Prostate gland (tissue), 2 donors: Measurements from ENCODE around the gene PRRG4. TPM values are rescaled to one million over a fixed set of nuclear protein-coding genes. Genes with fewer than 3 reads are reported as not detected.
"Not testable (repeated sequence)": the region's sequence is repeated elsewhere in the genome, so short reads cannot be mapped to it uniquely, and the experiment has no call there.

Experiments
- DNase-seq: peaks from one replicate; pipeline ENCODE4 v3.0.0-alpha.2; 2019; ENCODE audit warnings: low spot score
- H3K27ac ChIP-seq, 2 donors: fragments of 200-600 bp; sonication (generic); 2 replicates each; pipeline ENCODE4 v1.5.1; 2017 to 2019
- H3K27me3 ChIP-seq: fragments of 200-600 bp; sonication (generic); replicated peaks from 2 replicates; pipeline ENCODE4 v1.5.1; 2019; ENCODE audit not compliant: insufficient read depth
- H3K36me3 ChIP-seq, 2 donors: fragments of 200-600 bp; sonication (generic); 1 replicate in 1 of 2; 2 replicates in 1 of 2; pipeline versions ENCODE4 v1.5.1 to v1.8.1; 2017 to 2019
- H3K4me1 ChIP-seq: fragments of 200-600 bp; sonication (generic); replicated peaks from 2 replicates; pipeline ENCODE4 v1.5.1; 2019
- H3K4me3 ChIP-seq, 2 donors: fragments of 200-600 bp; sonication (generic); 2 replicates each; pipeline ENCODE4 v1.5.1; 2017 to 2019
- H3K9me3 ChIP-seq: fragments of 200-600 bp; sonication (generic); 2 replicates; pipeline ENCODE4 v1.5.1; 2017
- CTCF ChIP-seq, 4 experiments: fragments of 200-600 bp in 2 of 4; fragments of 450-650 bp in 2 of 4; sonication (generic) in 2 of 4; IDR thresholded peaks; 1 replicate in 3 of 4; 2 replicates in 1 of 4; pipeline ENCODE4 v1.5.1; 2016 to 2019; ENCODE audit warnings: antibody characterized with exemption in 4 of 4, mild to moderate bottlenecking in 2 of 4, moderate library complexity in 2 of 4
- POLR2A ChIP-seq: fragments of 450-650 bp; IDR thresholded peaks from one replicate; pipeline ENCODE4 v1.6.1; 2016; ENCODE audit warnings: antibody characterized with exemption, mild to moderate bottlenecking
- POLR2AphosphoS5 ChIP-seq: sonication (generic); formaldehyde crosslinking; IDR thresholded peaks from one replicate; pipeline ENCODE4 v1.6.1; 2017; ENCODE audit warnings: antibody characterized with exemption
- WGBS: methylation state at CpG from one replicate; pipeline ENCODE4 v1.1.5; 2018; 5-methylcytosine and 5-hydroxymethylcytosine counted together
- intact Hi-C: fragments of 100-400 bp; cut with DNase I; formaldehyde crosslinking; loops from one replicate; pipeline ENCODE4 v1.14.2; 2022
- total RNA-seq, 2 donors: library from RNA; depleted of rRNA; stranded (reverse); fragments of >200 nt; gene quantifications; one replicate each; pipeline ENCODE4 v1.1.0, GENCODE V29; 2016

PRRG4 gene
- total RNA-seq, 2 donors from 2014 or later = 5.2 to 21.7 TPM

DNA sequence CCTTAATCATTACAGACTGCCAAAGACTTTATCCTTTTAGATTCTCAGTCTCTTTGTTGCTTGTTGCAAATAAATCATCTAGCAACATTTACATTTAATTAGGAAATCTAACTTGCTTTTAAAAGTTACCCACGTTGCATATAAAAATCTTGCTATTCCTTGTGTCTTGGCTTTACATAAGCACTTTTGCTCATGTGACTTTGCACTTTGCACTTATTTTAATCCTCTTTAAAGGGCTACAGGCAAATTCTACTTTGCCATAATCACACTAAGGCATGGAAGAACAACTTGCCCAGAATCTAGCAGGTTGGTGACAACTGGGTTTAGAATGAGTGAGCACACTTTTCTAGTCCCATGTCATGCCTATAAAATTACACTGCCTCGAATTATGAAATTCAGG is 25.9 kb downstream of the PRRG4 start:
- TF ChIP-seq POLR2AphosphoS5 (no peak), CTCF (IDR thresholded peaks at IDR 0.05) (no peak), POLR2A (no peak)
- Histone ChIP-seq H3K27ac (no peak overlapping the region), H3K36me3 (no peaks in the 10 kb centered on the region), H3K9me3 (no peaks in the 10 kb centered on the region), H3K27me3 (no peaks in the 10 kb centered on the region), H3K4me3 (no peak overlapping the region), H3K4me1 (no peaks in the 10 kb centered on the region)
- no peak for DNase-seq
- 36% methylated on average over 2 of the region's 2 CpGs for WGBS
- intact Hi-C loops = no loop called here

DNA sequence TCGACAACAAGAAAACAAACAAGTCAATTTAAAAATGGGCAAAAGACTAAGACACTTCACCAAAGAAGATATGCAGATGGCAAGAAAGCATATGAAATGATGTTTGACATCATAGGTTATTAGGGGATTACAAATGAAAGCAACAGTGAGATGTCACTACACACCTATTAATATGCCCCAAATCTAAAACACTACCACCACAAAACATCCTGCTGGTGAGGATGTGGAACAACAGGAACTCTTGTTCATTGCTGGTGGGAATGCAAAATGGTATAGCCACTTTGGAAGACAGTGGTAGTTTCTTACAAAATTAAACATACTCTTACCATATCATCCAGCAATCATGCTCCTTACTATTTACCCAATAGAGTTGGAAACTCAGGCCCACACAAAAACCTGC is 29.0 kb downstream of the PRRG4 start:
- DNase-seq = no peak
- intact Hi-C loops = no loop called here
- H3K27ac ChIP-seq = no peak overlapping the region
- no peaks in the 10 kb centered on the region for H3K36me3 ChIP-seq
- 83% methylated on average over 1 of the region's 1 CpG for WGBS
- no peaks in the 10 kb centered on the region for H3K9me3 ChIP-seq
- no peaks in the 10 kb centered on the region for H3K27me3 ChIP-seq
- no peaks in the 10 kb centered on the region for H3K4me1 ChIP-seq
- no peak overlapping the region for H3K4me3 ChIP-seq
- no peak for TF ChIP-seq POLR2A
- no peak for TF ChIP-seq CTCF (IDR thresholded peaks at IDR 0.05)

DNA sequence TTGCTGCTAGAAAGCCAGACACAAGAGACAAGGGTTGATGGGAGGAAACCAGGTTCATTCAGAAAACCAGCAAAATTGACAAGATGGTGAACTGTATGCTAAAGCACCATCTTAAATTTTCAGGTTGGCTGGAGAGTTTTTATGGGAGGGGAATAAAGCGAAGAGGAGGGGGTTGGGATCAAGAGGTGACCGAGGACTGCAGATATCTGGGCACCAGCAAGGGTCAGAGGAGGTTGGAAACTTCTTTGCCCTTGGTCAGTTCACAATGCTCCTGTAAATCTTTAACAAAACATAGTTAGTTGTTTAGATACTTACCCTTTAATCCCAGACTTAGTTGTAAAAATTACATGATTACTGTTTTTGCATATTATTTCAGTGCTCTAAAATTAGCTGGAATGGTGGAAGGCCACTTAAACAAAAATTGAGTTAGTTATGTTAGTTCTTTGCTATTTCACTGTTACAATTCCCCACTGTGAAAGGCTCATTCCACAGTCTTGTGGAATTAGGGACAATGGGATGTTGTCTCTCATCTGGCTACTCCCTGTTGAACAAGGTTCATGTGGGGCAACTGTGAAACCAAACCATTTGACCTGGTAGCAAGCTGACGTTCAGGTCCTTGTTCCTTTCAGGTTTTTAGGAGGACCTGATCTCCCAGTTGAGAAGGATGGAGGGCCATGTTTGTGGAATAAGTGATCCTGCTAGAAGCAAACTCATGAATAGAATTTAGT is 32.3 kb downstream of the PRRG4 start:
- no peaks in the 10 kb centered on the region for H3K9me3 ChIP-seq
- intact Hi-C loops = no loop called here
- no peak for DNase-seq
- H3K27me3 ChIP-seq = no peaks in the 10 kb centered on the region
- H3K27ac ChIP-seq = no peak overlapping the region
- TF ChIP-seq POLR2A (no peak), CTCF (IDR thresholded peaks at IDR 0.05) (no peak), POLR2AphosphoS5 (no peak)
- H3K36me3 ChIP-seq = no peaks in the 10 kb centered on the region
- WGBS = 76% methylated on average over 3 of the region's 3 CpGs
- H3K4me1 ChIP-seq = no peaks in the 10 kb centered on the region
- no peak overlapping the region for H3K4me3 ChIP-seq

GRCh38 chr11:32864555-32864954 is 34.8 kb downstream of the PRRG4 start:
- H3K27ac ChIP-seq = no peak overlapping the region
- no peak for DNase-seq
- H3K9me3 ChIP-seq = no peaks in the 10 kb centered on the region
- no peak for TF ChIP-seq POLR2A
- no peak for TF ChIP-seq POLR2AphosphoS5
- TF ChIP-seq CTCF (IDR thresholded peaks at IDR 0.05) = no peak
- no peaks in the 10 kb centered on the region for H3K4me1 ChIP-seq
- H3K4me3 ChIP-seq = no peak overlapping the region
- no peaks in the 10 kb centered on the region for H3K36me3 ChIP-seq
- H3K27me3 ChIP-seq = no peaks in the 10 kb centered on the region
- intact Hi-C loops = no loop called here

GRCh38 chr11:32868752-32869151 is 39.0 kb downstream of the PRRG4 start:
- H3K9me3 ChIP-seq, H3K4me3 ChIP-seq, DNase-seq, H3K36me3 ChIP-seq, H3K4me1 ChIP-seq, H3K27me3 ChIP-seq, H3K27ac ChIP-seq, intact Hi-C loops: not testable (repeated sequence)
- WGBS = 69% methylated on average over 4 of the region's 4 CpGs
